OCI-LY7 (cell line): ENCODE measurements around the gene SMAP2.

Source experiments
- EZH2phosphoT487 ChIP-seq: fragments of 200-600 bp; sonication (generic); IDR thresholded peaks from 2 replicates; pipeline ENCODE4 v1.6.1; 2018; ENCODE audit warnings: low read depth, borderline replicate concordance, mild to moderate bottlenecking, mixed run types, antibody characterized with exemption, low read length, moderate library complexity, mixed read lengths
- TF ChIP-seq, protein P1 (sequence below): fragments of 200-600 bp; sonication (generic); conservative IDR thresholded peaks from 2 replicates; pipeline ENCODE4 v1.5.1; 2014; ENCODE audit warnings: mild to moderate bottlenecking, antibody characterized with exemption, low read length, moderate library complexity, mixed read lengths

DNA sequence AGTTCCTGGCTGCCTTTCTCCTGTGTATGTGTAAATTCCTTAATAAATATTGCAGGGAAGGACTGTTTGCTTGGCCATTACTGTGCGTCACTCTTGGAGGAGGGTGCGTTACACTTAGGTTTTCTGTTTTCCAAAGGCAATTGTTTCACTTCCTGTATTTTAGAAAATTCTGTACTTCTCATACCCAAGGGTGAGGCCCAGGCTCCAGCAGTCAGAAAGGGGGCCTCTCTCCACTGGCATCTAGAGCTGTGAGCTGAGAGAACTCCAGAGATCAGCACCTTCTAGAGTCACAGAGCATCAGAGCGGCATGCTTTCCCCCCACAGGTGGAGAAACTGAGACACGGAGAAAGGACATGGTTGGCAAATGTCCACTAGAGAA, 49.7 kb downstream of the SMAP2 start:
- TF ChIP-seq, protein P1, sequence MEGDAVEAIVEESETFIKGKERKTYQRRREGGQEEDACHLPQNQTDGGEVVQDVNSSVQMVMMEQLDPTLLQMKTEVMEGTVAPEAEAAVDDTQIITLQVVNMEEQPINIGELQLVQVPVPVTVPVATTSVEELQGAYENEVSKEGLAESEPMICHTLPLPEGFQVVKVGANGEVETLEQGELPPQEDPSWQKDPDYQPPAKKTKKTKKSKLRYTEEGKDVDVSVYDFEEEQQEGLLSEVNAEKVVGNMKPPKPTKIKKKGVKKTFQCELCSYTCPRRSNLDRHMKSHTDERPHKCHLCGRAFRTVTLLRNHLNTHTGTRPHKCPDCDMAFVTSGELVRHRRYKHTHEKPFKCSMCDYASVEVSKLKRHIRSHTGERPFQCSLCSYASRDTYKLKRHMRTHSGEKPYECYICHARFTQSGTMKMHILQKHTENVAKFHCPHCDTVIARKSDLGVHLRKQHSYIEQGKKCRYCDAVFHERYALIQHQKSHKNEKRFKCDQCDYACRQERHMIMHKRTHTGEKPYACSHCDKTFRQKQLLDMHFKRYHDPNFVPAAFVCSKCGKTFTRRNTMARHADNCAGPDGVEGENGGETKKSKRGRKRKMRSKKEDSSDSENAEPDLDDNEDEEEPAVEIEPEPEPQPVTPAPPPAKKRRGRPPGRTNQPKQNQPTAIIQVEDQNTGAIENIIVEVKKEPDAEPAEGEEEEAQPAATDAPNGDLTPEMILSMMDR: no peak
- TF ChIP-seq EZH2phosphoT487: no peak
